ENCODE data around the gene ZNF554.

- TF ChIP-seq FOSL2 (IDR thresholded peaks at IDR 0.05): no peak
- TF ChIP-seq FOSL2 (CRISPR knock-in tag; IDR thresholded peaks at IDR 0.05): no peak
- TF ChIP-seq, protein P1, sequence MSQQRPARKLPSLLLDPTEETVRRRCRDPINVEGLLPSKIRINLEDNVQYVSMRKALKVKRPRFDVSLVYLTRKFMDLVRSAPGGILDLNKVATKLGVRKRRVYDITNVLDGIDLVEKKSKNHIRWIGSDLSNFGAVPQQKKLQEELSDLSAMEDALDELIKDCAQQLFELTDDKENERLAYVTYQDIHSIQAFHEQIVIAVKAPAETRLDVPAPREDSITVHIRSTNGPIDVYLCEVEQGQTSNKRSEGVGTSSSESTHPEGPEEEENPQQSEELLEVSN (IDR thresholded peaks at IDR 0.05; ENCODE audit: borderline replicate concordance, low read depth): no peak
- no peak for TF ChIP-seq CTCF (IDR thresholded peaks at IDR 0.05)
- TF ChIP-seq, protein P2, sequence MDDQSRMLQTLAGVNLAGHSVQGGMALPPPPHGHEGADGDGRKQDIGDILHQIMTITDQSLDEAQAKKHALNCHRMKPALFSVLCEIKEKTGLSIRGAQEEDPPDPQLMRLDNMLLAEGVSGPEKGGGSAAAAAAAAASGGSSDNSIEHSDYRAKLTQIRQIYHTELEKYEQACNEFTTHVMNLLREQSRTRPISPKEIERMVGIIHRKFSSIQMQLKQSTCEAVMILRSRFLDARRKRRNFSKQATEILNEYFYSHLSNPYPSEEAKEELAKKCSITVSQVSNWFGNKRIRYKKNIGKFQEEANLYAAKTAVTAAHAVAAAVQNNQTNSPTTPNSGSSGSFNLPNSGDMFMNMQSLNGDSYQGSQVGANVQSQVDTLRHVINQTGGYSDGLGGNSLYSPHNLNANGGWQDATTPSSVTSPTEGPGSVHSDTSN (IDR thresholded peaks at IDR 0.05): no peak
- no peak for TF ChIP-seq RFX5 (IDR thresholded peaks at IDR 0.05)
- TF ChIP-seq RAD21 (conservative IDR thresholded peaks at IDR 0.05 in 1 of 2, IDR thresholded peaks at IDR 0.05 in 1 of 2): no peak
- TF ChIP-seq, protein P3, sequence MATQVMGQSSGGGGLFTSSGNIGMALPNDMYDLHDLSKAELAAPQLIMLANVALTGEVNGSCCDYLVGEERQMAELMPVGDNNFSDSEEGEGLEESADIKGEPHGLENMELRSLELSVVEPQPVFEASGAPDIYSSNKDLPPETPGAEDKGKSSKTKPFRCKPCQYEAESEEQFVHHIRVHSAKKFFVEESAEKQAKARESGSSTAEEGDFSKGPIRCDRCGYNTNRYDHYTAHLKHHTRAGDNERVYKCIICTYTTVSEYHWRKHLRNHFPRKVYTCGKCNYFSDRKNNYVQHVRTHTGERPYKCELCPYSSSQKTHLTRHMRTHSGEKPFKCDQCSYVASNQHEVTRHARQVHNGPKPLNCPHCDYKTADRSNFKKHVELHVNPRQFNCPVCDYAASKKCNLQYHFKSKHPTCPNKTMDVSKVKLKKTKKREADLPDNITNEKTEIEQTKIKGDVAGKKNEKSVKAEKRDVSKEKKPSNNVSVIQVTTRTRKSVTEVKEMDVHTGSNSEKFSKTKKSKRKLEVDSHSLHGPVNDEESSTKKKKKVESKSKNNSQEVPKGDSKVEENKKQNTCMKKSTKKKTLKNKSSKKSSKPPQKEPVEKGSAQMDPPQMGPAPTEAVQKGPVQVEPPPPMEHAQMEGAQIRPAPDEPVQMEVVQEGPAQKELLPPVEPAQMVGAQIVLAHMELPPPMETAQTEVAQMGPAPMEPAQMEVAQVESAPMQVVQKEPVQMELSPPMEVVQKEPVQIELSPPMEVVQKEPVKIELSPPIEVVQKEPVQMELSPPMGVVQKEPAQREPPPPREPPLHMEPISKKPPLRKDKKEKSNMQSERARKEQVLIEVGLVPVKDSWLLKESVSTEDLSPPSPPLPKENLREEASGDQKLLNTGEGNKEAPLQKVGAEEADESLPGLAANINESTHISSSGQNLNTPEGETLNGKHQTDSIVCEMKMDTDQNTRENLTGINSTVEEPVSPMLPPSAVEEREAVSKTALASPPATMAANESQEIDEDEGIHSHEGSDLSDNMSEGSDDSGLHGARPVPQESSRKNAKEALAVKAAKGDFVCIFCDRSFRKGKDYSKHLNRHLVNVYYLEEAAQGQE (IDR thresholded peaks at IDR 0.05): no peak
- no peak for TF ChIP-seq EHMT2 (IDR thresholded peaks at IDR 0.05; ENCODE audit: low read depth)
- TF ChIP-seq POLR2A (IDR thresholded peaks at IDR 0.05; ENCODE audit: low read length): no peak
Measured at GRCh38 chr19:2815191-2815614, 4.5 kb upstream of the ZNF554 start.
